Measurements from ENCODE around the gene PARVG. TPM values are rescaled to one million over a fixed set of nuclear protein-coding genes. Genes with fewer than 3 reads are reported as not detected.

The PARVG gene
- total RNA-seq, 2 donors from 2014 or later = 55.5 to 85.1 TPM

DNA sequence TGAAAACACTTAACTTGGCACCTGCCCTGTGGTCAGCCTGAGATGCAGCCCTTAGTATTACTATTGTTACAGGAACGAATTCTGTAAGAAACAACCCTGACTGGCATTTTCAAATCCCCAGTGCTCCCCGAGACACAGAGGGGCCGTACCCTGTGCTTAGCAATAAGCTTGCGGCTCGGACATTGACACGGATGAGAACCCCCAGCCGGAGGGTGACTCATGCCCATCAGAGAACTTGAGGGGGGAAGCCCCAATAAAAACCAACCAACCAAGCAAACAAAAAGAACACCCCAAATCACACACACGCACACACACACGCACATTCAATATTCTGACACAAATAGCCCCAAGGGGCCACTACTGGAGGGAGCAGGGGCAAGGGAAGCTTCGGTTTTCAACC is 68.2 kb downstream of the PARVG start:
- no peak for DNase-seq (ENCODE audit: low spot score in 2 of 2)
- Mint-ChIP-seq H3K27ac (no peak overlapping the region), H3K36me3 (peaks cover 0 to 16% of the 10 kb centered on the region in 2 donors), H3K9me3 (peaks cover 0 to 9% of the 10 kb centered on the region in 2 donors)
- no peak for ATAC-seq

DNA sequence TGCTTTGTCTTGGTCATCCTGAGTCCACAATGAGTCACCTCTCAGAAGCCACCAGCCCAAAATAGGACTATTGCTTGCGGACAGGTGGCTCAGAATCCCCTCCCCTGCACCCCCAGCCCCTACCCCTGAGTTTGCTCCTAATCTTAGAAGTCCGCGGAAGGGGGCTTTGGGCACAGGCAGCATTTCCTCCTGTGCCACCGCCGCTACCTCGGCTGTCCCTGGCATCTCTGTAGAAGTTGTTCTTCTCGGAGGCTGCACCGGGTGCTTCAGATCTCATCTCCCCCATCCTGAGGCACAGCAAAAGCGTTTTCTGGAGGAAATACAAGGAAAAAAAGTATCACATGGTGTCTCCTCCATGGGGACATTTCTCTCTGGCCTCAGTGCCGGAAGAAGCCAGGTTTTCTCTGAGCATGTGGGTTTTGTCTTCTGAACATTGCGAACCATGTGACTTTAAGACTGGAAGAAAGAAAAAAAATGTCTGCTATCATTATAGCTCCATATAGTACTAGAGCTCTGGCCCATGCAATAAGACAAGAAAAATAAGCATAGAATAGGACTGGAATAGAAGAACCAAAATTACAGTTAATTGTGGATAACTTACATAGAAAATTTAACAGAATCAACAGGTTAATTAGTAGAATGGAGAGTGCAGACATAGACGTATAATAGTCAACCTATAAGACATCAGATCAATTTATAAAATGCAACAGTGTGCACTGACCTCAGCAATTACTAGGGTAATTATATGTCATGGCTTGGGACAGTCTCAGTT is 68.8 kb downstream of the PARVG start:
- H3K9me3 Mint-ChIP-seq = peaks cover 0 to 9% of the 10 kb centered on the region in 2 donors
- no peak overlapping the region for H3K27ac Mint-ChIP-seq
- ATAC-seq (no peak), DNase-seq (ENCODE audit: low spot score in 2 of 2) (no peak)
- H3K36me3 Mint-ChIP-seq = peaks cover 0 to 16% of the 10 kb centered on the region in 2 donors

DNA sequence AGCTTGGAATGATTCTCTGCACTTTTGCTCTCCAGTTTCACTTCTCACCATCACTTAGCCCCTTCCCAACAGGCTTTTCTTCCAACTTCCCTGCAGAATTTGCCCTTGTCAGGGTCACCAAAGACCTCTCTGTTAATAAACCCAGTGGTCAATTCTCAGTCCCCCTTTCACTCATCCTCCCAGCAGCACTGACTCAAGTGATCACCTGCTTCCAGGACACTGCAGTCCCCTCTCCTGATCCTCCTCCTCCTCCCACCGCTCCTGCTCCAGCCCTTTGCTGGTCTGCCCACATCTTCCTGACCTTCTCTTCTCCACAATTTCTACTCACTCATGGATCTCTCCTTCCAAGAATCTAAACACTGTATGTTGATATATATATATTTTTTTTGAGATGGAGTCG is 74.1 kb downstream of the PARVG start:
- no peak for ATAC-seq
- peaks cover 0 to 7% of the 10 kb centered on the region in 2 donors for H3K36me3 Mint-ChIP-seq
- H3K27ac Mint-ChIP-seq = no peak overlapping the region
- DNase-seq (ENCODE audit: low spot score in 2 of 2) = no peak
- peaks cover 0 to 4% of the 10 kb centered on the region in 2 donors for H3K9me3 Mint-ChIP-seq

DNA sequence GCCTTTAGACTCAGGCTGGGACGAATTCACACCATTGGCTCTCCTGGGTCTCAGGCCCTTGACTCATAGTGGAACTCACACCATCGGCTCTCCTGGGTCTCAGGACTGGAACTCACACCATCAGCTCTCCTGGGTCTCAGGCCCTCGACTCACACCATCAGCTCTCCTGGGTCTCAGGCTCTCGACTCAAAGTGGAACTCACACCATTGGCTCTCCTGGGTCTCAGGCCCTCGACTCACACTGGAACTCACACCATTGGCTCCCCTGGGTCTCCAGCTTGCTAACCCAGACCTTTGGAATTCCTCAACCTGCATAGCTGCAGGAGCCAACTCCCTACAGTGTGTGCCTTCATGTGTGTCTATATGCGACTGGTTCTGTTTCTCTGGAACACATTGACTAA is 75.4 kb downstream of the PARVG start:
- ATAC-seq (no peak), DNase-seq (ENCODE audit: low spot score in 2 of 2) (no peak)
- Mint-ChIP-seq H3K27ac (no peak overlapping the region), H3K36me3 (no peaks in the 10 kb centered on the region), H3K9me3 (no peaks in the 10 kb centered on the region)

DNA sequence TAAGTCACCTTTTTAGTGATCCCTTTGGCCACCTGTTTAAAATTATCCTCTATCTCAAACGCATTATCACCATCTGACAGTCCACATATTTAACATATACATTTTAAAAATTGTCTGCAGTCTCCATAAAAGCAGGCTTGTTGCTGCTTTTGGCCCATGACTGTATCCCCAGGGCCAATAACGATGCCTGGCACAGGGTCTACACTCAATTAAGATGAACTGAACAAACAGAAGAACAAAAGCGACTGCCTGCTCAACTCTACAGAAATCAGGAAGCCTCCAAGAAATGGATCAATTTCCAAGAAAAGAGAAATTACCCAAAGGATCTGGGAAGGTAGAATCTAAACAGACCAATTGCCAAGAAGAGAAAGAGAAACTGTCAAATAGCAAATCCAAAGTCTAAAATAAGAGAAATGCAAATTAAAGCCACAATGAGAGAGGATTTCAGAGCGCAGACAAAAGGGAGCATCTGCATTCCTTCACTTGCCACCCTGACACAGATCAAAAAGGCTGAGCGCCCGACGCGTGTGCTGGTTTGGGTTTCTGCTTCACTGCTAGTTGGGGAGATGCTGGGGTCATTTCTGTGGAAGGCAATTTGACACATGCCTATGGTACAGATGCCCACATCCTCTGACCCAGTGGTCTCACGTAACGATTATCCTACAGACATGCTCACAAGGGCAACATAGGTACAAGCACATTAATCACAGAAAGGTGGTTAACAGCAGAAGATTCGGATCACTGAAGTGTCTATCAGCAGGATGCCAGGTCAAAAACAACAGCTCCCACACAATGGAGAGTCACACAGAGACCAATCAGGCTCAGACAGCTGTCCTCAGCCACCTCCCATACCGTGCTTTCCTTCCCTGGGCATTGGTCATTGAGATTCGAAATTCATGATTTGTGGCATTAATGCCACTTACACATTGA is 76.1 kb downstream of the PARVG start:
- Mint-ChIP-seq H3K27ac (no peak overlapping the region), H3K9me3 (no peaks in the 10 kb centered on the region), H3K36me3 (no peaks in the 10 kb centered on the region)
- no peak for DNase-seq (ENCODE audit: low spot score in 2 of 2)
- ATAC-seq = no peak

Other genes with a start within 250 kb of the PARVG start
- gene SAMM50, start 225.5 kb upstream of the PARVG start, total RNA-seq = 10 to 100 TPM; 41.7 to 51.1 TPM
- 10 to 100 TPM; 21.6 to 73.7 TPM for gene PARVB, start 156.6 kb upstream of the PARVG start, total RNA-seq
- not detected for gene SHISAL1, start 132.0 kb downstream of the PARVG start, total RNA-seq